ENCODE results near the gene FLT3.

- no peak for TF ChIP-seq POLR2A (IDR thresholded peaks at IDR 0.05)
- TF ChIP-seq, protein P1, sequence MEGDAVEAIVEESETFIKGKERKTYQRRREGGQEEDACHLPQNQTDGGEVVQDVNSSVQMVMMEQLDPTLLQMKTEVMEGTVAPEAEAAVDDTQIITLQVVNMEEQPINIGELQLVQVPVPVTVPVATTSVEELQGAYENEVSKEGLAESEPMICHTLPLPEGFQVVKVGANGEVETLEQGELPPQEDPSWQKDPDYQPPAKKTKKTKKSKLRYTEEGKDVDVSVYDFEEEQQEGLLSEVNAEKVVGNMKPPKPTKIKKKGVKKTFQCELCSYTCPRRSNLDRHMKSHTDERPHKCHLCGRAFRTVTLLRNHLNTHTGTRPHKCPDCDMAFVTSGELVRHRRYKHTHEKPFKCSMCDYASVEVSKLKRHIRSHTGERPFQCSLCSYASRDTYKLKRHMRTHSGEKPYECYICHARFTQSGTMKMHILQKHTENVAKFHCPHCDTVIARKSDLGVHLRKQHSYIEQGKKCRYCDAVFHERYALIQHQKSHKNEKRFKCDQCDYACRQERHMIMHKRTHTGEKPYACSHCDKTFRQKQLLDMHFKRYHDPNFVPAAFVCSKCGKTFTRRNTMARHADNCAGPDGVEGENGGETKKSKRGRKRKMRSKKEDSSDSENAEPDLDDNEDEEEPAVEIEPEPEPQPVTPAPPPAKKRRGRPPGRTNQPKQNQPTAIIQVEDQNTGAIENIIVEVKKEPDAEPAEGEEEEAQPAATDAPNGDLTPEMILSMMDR (IDR thresholded peaks at IDR 0.05) = no peak
- TF ChIP-seq EP300 (IDR thresholded peaks at IDR 0.05) = no peak
Observed at GRCh38 chr13:28026508-28026907, 73.9 kb downstream of the FLT3 start.

Data from sigmoid colon (tissue), 4 donors.